GM12892 (cell line): ENCODE measurements around the gene DENND4C.

Experiments used
- POLR2A ChIP-seq: IDR thresholded peaks from 2 replicates; pipeline ENCODE4 v1.6.1; 2011; ENCODE audit warnings: low read depth, low read length, control low read depth
- POLR2AphosphoS5 ChIP-seq: IDR thresholded peaks from 2 replicates; pipeline ENCODE4 v1.6.1; 2011; ENCODE audit warnings: low read depth, low read length, control low read depth
- TAF1 ChIP-seq: IDR thresholded peaks from 2 replicates; pipeline ENCODE4 v1.6.1; 2011; ENCODE audit warnings: low read depth, mild to moderate bottlenecking, control low read depth, low read length, borderline replicate concordance

DNA sequence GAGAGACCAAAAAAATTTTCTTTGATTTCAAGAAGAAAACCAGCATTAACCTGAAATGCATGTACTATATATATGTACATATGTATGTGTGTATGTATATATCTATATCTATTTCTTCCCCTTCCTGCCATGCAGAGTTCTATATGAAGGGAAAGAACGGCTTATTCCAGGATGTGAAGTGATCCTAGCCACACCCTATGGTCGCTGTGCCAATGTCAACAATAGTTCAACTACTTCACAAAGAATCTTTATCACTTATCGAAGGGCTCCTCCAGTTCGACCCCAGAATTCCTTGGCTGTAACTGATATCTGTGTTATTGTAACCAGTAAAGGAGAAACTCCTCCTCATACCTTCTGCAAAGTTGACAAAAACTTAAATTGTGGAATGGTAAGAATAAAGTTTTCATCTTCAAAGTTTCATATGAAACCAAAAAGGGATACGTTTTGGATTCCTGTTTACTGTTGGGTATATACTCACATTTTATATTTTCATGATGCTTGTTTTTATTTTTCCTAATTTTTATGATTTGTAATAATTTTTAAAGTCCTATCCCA is 56.2 kb downstream of the DENND4C start:
- TF ChIP-seq POLR2A (no peak), POLR2AphosphoS5 (no peak), TAF1 (no peak)
